Ovary (tissue), 9 donors: Measurements from ENCODE around the gene SATB1. TPM values are rescaled to one million over a fixed set of nuclear protein-coding genes. Genes with fewer than 3 reads are reported as not detected.

ENCODE experiments used
- DNase-seq, 5 donors: peaks; one replicate each; pipeline ENCODE4 v3.0.0-alpha.2; 2019 to 2020
- H3K27ac ChIP-seq, 2 donors: fragments of 200-600 bp; one replicate each; pipeline versions ENCODE4 v1.5.1 to v1.8.0; 2019 to 2022
- H3K27me3 ChIP-seq: fragments of 200-600 bp; one replicate; pipeline ENCODE4 v1.8.0; 2022
- H3K36me3 ChIP-seq: fragments of 200-600 bp; sonication (generic); one replicate; pipeline ENCODE4 v1.5.1; 2019
- H3K4me1 ChIP-seq: one replicate; pipeline ENCODE4 v1.8.1; 2013; ENCODE audit warnings: mild to moderate bottlenecking, moderate library complexity; ENCODE audit not compliant: insufficient read depth
- H3K4me3 ChIP-seq: fragments of 200-600 bp; sonication (generic); one replicate; pipeline ENCODE4 v1.5.1; 2017
- H3K9me3 ChIP-seq, 2 donors: fragments of 200-600 bp in 1 of 2; sonication (generic) in 1 of 2; one replicate each; pipeline versions ENCODE4 v1.5.1 to v1.8.1; 2013 to 2019; ENCODE audit warnings: mild to moderate bottlenecking in 1 of 2, moderate library complexity in 1 of 2
- CTCF ChIP-seq, 3 donors: fragments of 450-650 bp in 2 of 3; fragments of 200-600 bp in 1 of 3; IDR thresholded peaks; one replicate each; pipeline versions ENCODE4 v1.5.1 to v1.8.0; 2016 to 2022; ENCODE audit warnings: antibody characterized with exemption in 3 of 3, mild to moderate bottlenecking in 1 of 3
- EP300 ChIP-seq: sonication (generic); formaldehyde crosslinking; IDR thresholded peaks from one replicate; pipeline ENCODE4 v1.6.1; 2017; ENCODE audit warnings: antibody characterized with exemption
- POLR2A ChIP-seq: fragments of 450-650 bp; IDR thresholded peaks from one replicate; pipeline ENCODE4 v1.6.1; 2017; ENCODE audit warnings: antibody characterized with exemption, mild to moderate bottlenecking, moderate library complexity
- WGBS, 3 donors: extraction: QIAGEN DNeasy Blood & Tissue Kit in 1 of 3; methylation state at CpG; one replicate each; pipeline versions ENCODE4 v1.1.5 to v1.1.7; 2013 to 2017; 5-methylcytosine and 5-hydroxymethylcytosine counted together
- intact Hi-C, 4 donors: fragments of 100-400 bp; cut with DNase I; formaldehyde crosslinking; loops; one replicate each; pipeline versions ENCODE4 v1.11.0 to v1.15.1; 2022 to 2023
- polyA plus RNA-seq, 2 donors: library from polyadenylated mRNA; stranded (reverse); fragments of 200-250 nt in 1 of 2; fragments of 350-450 nt in 1 of 2; fragmentation: Illumina TruSeq in 1 of 2; extraction: RNeasy Lipid Tissue Mini Kit (QIAGEN cat#74804) in 1 of 2; gene quantifications; one replicate each; pipeline ENCODE4 v1.2.3, GENCODE V29; 2013 to 2014
- total RNA-seq, 7 donors: library from RNA; depleted of rRNA in 2 of 7; stranded (reverse); fragments of >200 nt in 2 of 7; fragmentation: NEBNext Ultra II Directional in 3 of 7; extraction: Animal tissue kit (Norgen Biotek cat#: 25700) in 3 of 7; gene quantifications; one replicate each; pipeline versions ENCODE4 v1.1.0 to v1.2.4, GENCODE V29; 2016 to 2023
- donor health status: DM: no; HTN: no; CAD: no; lungs with moderate emphysema.
- donor health status: DM: no; HTN: no; CAD: no.
- donor health status: Bipolar disorder and iron deficiency.
- donor health status: DM: yes; HTN: yes; CAD: no.
- donor health status: DM: no; HTN: no; CAD: no.
- donor health status: DM: yes; HTN: yes; CAD: no.

The SATB1 gene
- total and polyA plus RNA-seq, 9 donors: 7.4 to 26.9 (median 18.9) TPM

DNA sequence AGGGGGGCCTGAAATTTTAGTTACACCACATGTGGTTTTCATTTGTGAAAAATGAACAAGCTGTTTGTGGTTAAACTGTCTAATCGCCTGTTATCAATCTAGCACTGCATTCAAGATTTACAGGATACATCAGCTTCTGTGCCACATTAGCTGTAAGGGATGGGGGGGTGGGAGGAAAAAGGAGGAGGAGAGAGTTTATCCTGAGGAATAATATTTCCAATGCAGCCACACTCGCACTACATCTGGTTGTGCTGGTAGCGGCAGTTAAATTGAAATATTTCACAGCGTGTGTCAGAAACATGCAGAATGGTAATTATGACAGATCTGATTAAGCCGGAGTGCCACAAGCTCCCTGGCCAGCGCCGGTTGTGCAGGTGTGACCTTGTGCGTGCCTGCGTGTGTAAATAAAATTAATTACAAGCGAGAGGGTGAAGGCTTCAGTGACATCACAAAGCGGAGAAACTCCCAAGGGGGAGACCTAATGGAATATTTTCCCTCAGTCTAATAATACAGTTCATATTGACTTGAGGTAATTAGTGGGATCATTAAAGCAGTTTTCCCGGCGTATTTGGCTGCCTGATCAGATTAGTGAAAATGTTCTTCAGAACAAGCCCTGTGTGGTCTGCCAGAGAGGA is 55.5 kb downstream of the SATB1 start:
- no peaks in the 10 kb centered on the region for H3K27me3 ChIP-seq
- H3K36me3 ChIP-seq: no peaks in the 10 kb centered on the region
- H3K4me1 ChIP-seq: no peaks in the 10 kb centered on the region
- no peaks in the 10 kb centered on the region for H3K9me3 ChIP-seq
- TF ChIP-seq EP300 (no peak), CTCF (IDR thresholded peaks at IDR 0.05) (no peak), POLR2A (no peak)
- no peak overlapping the region for H3K27ac ChIP-seq
- intact Hi-C loops: no loop called here
- H3K4me3 ChIP-seq: no peak overlapping the region
- 13 to 19% (median 13%) methylated on average over 13 of the region's 13 CpGs for WGBS, 3 donors
- no peak for DNase-seq

GRCh38 chr3:18366258-18366657 is 58.9 kb downstream of the SATB1 start:
- Histone ChIP-seq H3K36me3 (no peaks in the 10 kb centered on the region), H3K4me1 (no peaks in the 10 kb centered on the region), H3K27ac (no peak overlapping the region), H3K4me3 (no peak overlapping the region), H3K27me3 (no peaks in the 10 kb centered on the region), H3K9me3 (no peaks in the 10 kb centered on the region)
- no peak for DNase-seq
- 92 to 95% (median 93%) methylated on average over 3 of the region's 3 CpGs for WGBS, 3 donors
- intact Hi-C loops: no loop called here
- TF ChIP-seq POLR2A (no peak), EP300 (no peak), CTCF (IDR thresholded peaks at IDR 0.05) (no peak)

DNA sequence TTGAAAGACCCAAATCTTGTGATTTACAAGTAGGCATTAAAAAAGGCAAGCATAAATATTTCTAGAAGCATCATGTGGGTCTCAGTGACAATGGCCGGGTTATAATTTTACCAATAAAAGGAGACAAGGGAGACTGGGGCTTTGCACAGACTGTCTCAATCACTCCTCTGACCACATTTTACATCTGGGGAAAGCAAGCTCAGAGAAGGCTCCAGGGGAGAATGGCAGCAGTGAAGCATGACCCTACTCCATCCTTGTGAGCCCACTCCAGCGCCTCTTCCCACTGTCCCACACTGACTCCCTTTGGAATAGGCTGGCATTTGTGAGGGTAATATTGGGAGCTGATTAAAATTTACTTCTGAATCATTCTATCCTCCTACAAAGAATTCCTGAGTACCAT is 61.8 kb downstream of the SATB1 start:
- DNase-seq: no peak
- no peaks in the 10 kb centered on the region for H3K4me1 ChIP-seq
- no peaks in the 10 kb centered on the region for H3K36me3 ChIP-seq
- no peak overlapping the region for H3K27ac ChIP-seq
- WGBS, 3 donors: 93 to 98% (median 98%) methylated on average over 2 of the region's 2 CpGs
- TF ChIP-seq CTCF (IDR thresholded peaks at IDR 0.05): no peak
- TF ChIP-seq EP300: no peak
- no peak for TF ChIP-seq POLR2A
- H3K27me3 ChIP-seq: no peaks in the 10 kb centered on the region
- no peak overlapping the region for H3K4me3 ChIP-seq
- no peaks in the 10 kb centered on the region for H3K9me3 ChIP-seq
- intact Hi-C loops: no loop called here

- Histone ChIP-seq H3K27me3 (no peaks in the 10 kb centered on the region), H3K27ac (no peak overlapping the region), H3K4me1 (no peaks in the 10 kb centered on the region), H3K36me3 (no peaks in the 10 kb centered on the region), H3K4me3 (no peak overlapping the region), H3K9me3 (no peaks in the 10 kb centered on the region)
- no peak for TF ChIP-seq CTCF (IDR thresholded peaks at IDR 0.05)
- TF ChIP-seq POLR2A: no peak
- DNase-seq: no peak
- intact Hi-C loops: no loop called here
Measured at GRCh38 chr3:18357747-18358146, 67.4 kb downstream of the SATB1 start.
